ENCODE data around the gene BSPRY.
"Not testable (repeated sequence)": the region's sequence is repeated elsewhere in the genome, so short reads cannot be mapped to it uniquely, and the experiment has no call there.

Gene BSPRY

GRCh38 chr9:113370806-113371325, 21.5 kb downstream of the BSPRY start:
- no peak for DNase-seq (ENCODE audit: low read depth)

GRCh38 chr9:113372059-113372458, 22.7 kb downstream of the BSPRY start:
- no peak for DNase-seq (ENCODE audit: low read depth)

DNA sequence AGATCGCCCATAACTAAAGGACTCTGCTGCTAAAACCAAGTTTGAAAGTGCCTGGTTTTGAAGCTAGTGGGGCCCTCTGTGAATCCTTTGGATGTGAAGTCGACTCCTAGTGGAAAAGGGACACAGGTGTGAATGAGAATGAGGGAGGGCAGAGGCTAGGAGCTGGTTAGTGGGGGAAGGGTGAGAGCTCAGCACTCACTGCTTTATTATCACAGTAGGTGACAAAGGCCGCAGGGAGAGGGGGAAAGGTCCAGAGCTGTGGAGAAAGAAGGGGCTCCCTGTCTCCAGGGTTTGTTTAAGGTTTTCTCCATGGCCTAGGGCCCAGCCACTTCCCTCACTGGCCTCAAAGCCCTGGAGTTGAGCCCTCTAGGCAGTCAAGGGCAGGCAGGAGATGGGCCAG, 23.9 kb downstream of the BSPRY start:
- DNase-seq (ENCODE audit: low read depth), result no peak

GRCh38 chr9:113373676-113374392, 24.5 kb downstream of the BSPRY start:
- no peak for DNase-seq (ENCODE audit: low read depth)

GRCh38 chr9:113375057-113376023, 26.0 kb downstream of the BSPRY start:
- peak; percentile 8 for DNase-seq (ENCODE audit: low read depth)

- peak; percentile 71 for DNase-seq (ENCODE audit: low read depth)
These were observed 27.6 kb downstream of the BSPRY start, which contains the start of gene HDHD3 for GRCh38 chr9:113376634-113377567. Gene HDHD3 (minus strand): TSS chr9:113376986. CDS start chr9:113374354, 2,632 bp downstream.

DNA sequence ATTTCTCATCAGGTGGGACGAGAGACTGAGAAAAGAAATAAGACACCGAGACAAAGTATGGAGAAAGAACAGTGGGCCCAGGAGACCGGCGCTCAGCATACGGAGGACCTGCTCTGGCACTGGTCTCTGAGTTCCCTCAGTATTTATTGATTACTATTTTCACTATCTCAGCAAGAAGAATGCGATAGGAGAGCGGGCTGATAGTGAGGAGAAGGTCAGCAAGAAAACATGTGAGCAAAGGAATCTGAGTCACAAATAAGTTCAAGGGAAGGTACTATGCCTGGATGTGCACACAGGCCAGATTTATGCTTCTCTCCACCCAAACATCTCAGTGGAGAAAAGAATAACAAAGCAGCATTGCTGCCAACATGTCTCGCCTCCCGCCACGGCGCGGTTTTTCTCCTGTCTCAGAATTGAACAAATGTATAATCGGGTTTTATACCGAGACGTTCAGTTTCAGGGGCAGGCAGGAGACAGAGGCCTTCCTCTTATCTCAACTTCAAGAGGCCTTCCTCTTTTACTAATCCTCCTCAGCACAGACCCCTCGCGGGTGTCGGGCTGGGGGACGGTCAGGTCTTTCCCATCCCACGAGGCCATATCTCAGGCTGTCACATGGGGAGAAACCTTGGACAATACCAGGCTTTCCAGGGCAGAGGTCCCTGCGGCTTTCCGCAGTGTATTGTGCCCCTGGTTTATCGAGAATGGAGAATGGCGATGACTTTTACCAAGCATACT, 29.9 kb downstream of the BSPRY start:
- DNase-seq (ENCODE audit: low read depth), result not testable (repeated sequence)

DNA sequence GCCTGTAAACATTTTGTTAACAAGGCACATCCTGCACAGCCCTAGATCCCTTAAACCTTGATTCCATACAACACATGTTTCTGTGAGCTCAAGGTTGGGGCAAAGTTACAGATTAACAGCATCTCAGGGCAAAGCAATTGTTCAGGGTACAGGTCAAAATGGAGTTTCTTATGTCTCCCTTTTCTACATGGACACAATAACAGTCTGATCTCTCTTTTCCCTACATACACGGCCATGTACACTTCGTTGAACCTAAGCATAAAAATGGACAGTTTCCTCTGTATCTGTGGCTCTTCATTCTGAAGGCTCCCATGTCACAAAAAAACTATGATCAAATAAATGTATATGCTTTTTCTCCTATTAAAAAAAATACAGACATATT, 30.5 kb downstream of the BSPRY start:
- DNase-seq (ENCODE audit: low read depth), result not testable (repeated sequence)

DNA sequence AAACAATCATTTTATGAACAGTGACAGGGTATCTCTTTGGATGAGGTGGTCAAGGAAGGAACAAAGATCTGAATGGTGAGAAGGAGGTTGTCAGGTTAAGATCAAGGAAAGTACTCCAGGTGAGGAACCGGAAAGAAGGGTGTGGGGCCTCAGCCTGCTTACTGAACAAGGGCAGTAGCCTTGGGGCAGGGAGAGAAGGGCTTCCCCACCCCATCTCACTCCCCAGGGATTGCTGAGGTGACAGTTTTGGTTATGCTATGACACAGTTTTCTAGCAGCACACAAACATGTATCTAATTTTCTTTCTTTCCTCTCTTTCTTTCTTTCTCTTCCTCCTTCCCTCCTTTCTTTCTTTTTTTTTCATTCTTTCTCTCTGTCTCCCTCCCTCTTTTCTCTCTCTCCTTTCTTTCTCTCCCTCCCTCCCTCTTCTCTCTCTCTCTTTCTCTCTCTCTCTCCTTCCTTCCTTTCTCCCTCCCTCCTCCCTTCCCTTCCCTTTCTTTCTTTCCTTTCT, 31.6 kb downstream of the BSPRY start:
- no peak for DNase-seq (ENCODE audit: low read depth)

DNA sequence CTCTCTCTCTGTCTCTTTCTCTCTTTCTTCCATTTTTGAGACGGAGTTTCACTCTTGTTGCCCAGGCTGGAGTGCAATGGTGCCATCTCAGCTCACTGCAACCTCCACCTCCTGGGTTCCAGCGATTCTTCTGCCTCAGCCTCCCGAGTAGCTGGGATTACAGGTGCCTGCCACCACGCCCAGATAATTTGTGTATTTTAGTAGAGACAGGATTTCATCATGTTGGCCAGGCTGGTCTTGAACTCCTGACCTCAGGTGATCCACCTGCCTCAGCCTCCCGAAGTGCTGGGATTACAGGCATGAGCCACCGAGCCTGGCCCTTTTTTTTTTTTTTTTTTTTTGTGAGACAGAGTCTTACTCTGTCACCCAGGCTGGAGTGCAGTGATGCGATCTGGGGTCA, 32.1 kb downstream of the BSPRY start:
- DNase-seq (ENCODE audit: low read depth), result not testable (repeated sequence)

DNA sequence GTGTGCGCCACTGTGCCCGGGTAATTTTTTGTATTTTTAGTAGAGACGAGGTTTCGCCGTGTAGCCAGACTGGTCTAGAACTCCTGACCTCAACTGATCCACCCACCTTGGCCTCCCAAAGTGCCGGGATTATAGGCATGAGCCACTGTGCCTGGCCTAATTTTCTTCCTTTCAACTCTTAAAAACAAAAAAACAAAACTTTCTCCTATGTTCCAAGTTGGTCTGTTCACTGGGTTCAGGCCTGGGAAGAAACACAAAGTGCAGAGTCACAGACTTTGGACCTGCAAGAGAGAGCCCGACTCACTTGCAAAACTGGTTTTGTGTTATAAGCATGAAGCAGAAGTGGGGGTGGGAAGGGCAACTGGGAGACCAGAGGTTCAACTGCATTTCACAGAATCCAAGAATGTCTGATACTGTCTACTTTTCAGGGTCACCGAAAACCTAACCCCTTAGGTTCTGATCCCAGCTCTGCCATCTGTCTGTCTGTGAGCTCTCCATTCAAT, 32.6 kb downstream of the BSPRY start:
- DNase-seq (ENCODE audit: low read depth), result no peak

DNA sequence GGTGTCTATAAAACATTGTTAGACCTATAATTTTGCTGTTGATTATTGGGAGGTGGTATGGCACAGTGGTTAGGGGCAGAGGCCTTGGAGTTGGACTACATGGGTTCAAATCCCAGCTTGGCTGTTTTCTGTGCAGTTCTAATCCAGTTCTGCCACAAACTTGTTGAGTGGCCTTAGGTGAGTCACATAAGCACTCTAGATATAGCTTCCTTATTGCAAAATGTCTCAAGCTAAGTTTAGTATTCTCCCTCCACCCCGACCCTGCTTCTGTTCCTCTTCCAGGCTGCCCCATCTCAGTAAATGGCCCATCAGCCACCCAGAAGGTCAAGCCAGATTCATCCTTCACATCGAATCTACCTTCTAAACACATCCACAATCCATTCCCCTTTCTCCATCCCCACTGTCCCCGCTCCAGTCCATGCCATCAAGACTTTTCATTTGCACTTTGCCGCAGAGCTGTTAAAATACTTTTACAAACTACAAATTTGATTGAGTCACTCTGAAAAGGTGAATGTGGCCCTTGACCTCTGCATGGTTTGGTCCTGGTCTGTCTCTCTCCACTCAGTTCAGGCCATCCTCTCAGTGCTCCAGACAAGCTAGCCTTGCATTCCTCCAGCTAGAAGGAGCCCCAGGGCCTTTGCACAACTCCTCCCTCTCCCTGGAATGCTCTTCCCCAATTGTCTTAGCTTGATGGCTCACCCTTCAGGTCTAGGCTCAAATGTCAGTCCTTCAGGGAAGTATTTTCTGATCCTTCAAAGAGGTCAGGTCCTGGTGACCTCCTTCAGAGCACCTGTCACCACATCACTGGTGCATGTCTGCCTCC, 37.4 kb downstream of the BSPRY start:
- no peak for DNase-seq (ENCODE audit: low read depth)

- no peak for DNase-seq (ENCODE audit: low read depth)
These were observed 38.4 kb downstream of the BSPRY start for GRCh38 chr9:113387560-113388230.

DNA sequence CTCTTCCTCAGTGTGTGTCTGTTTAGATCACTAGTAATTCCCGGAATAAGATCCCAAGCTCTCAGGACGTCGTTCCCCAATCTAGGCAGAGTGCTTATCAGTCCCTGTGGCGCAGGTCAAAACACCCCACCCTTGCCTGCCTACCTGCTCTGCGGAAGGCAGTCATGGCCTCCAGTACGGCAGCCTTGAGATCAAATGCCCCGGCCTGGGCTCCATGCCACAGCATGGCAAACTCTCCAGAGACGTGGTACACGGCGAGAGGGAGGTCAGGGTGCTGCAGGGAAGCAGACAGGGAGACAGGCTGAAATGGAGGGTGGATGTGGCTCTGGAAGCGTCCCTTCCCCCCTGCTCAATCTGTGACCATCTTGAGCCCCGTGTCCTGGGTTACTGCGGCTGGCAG, 39.5 kb downstream of the BSPRY start:
- no peak for DNase-seq (ENCODE audit: low read depth)

- DNase-seq (ENCODE audit: low read depth), result no peak
These were observed 40.1 kb downstream of the BSPRY start for GRCh38 chr9:113389451-113389850.

- no peak for DNase-seq (ENCODE audit: low read depth)
These were observed 41.0 kb downstream of the BSPRY start for GRCh38 chr9:113390192-113390960.

GRCh38 chr9:113391917-113392316, 42.6 kb downstream of the BSPRY start:
- DNase-seq (ENCODE audit: low read depth), result no peak

GRCh38 chr9:113393281-113393680, 43.9 kb downstream of the BSPRY start:
- no peak for DNase-seq (ENCODE audit: low read depth)
